ENCODE data around the gene HYLS1.

The HYLS1 gene

DNA sequence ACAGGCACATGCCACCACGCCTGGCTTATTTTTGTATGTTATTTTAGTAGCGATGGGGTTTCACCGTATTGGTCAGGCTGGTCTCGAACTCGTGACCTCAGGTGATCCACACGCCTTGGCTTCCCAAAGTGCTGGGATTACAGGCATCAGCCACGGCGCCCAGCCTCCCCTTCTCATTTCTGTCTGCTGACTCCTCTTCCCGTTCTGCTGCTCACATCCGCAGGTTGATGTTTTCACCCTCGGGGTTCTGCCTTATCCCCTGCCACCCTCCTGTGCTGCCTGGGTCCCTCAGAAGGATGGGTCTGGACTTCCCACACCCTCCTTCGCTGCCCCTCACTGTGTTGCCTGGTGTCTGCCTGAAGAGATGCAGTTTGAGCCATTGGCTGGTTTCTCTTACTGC lies 39.2 kb downstream of the HYLS1 start:
- TF ChIP-seq, protein P1, sequence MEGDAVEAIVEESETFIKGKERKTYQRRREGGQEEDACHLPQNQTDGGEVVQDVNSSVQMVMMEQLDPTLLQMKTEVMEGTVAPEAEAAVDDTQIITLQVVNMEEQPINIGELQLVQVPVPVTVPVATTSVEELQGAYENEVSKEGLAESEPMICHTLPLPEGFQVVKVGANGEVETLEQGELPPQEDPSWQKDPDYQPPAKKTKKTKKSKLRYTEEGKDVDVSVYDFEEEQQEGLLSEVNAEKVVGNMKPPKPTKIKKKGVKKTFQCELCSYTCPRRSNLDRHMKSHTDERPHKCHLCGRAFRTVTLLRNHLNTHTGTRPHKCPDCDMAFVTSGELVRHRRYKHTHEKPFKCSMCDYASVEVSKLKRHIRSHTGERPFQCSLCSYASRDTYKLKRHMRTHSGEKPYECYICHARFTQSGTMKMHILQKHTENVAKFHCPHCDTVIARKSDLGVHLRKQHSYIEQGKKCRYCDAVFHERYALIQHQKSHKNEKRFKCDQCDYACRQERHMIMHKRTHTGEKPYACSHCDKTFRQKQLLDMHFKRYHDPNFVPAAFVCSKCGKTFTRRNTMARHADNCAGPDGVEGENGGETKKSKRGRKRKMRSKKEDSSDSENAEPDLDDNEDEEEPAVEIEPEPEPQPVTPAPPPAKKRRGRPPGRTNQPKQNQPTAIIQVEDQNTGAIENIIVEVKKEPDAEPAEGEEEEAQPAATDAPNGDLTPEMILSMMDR (IDR thresholded peaks at IDR 0.05; ENCODE audit: low read length, missing control alignments): no peak
- no peak for DNase-seq (ENCODE audit: low read depth)
- no peak overlapping the region for H3K4me3 ChIP-seq (replicated peaks; ENCODE audit: low read depth, low read length)

DNA sequence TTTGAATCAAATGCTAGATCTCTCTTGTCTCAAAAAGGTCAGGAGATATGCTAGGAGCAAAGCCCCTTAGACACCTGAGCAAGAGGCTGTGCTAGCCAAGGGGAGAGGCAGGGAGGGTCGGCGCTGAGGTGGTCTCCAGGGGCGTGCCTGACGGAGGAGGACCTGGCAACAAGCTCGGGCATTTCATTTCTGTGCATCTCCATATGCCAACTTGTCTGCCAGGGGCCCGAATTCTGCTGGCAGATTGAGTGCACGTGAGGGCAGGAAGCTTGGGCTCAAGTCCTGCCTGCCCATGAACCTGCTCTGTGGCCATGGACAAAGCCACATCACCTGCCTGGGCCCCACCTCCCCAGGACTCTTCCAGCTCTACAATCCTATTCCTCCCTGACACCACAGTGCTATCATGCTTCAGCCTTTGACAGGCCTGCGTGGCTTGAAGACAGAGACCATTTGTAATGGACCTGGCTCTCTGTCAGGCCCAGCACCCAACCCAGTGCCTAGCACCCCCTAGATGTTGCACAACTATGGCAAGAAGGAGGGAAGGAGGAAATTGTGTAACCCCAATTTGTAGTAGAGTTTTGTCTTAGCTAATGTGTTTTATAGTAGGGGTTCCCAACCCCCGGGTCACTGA lies 42.1 kb downstream of the HYLS1 start:
- TF ChIP-seq, protein P1 (IDR thresholded peaks at IDR 0.05; ENCODE audit: low read length, missing control alignments): no peak
- no peak for DNase-seq (ENCODE audit: low read depth)
- H3K4me3 ChIP-seq (replicated peaks; ENCODE audit: low read depth, low read length): no peak overlapping the region

DNA sequence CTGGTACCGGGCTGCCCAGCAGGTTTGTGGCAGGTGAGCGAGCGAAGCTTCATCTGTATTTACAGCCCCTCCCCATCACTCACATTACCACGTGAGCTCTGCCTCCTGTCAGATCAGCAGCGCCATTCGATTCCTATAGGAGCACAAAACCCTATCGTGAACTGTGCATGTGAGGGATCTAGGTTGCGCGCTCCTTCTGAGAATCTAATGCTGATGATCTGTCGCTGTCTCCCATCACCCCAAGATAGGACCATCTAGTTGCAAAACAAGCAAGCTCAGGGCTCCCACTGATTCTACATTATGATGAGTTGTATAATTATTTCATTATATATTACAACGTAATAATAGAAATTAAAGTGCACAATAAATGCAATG lies 42.6 kb downstream of the HYLS1 start:
- H3K4me3 ChIP-seq (replicated peaks; ENCODE audit: low read depth, low read length): no peak overlapping the region
- TF ChIP-seq, protein P1 (IDR thresholded peaks at IDR 0.05; ENCODE audit: low read length, missing control alignments): no peak
- no peak for DNase-seq (ENCODE audit: low read depth)

DNA sequence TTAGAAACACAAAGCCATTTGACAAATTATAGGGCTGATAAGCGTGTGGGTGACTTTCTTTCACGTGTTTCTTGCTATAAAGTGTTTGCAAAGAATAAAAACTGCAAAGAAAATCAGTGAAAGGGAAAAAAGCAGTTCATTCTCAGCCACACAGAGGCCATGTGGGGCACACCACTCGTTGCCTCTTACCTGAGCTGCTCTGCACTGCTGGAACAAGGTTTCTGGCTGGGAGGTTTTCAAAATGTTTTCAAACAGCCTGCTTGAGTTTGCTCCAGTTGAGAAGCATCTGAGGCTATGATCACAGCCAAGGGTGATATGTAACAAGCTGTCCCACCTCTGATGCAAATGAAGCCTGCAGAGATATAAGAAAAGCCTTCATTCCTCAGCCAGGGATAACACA lies 43.6 kb downstream of the HYLS1 start:
- no peak for DNase-seq (ENCODE audit: low read depth)
- TF ChIP-seq, protein P1 (IDR thresholded peaks at IDR 0.05; ENCODE audit: low read length, missing control alignments): no peak

DNA sequence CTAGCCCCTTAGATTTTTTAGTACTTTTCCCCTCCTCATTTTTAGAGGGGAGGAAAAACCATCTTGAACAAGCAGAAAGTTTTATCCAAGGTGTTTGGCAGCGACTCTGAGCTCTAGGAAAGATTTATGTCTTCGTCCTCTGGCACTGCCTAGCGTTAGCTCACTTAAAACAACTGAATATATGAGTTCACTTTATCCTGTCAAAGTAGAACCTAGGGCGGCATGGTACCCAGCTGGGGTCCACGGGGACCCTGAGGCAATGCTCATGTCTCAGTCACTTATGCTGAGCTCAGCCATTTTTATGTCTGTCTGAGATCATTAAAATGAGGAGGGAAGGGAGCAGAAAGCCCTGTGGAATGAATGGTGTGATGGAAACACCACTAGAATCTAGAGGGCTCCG lies 44.2 kb downstream of the HYLS1 start:
- H3K4me3 ChIP-seq (replicated peaks; ENCODE audit: low read depth, low read length): no peak overlapping the region
- DNase-seq (ENCODE audit: low read depth): no peak
- TF ChIP-seq, protein P1 (IDR thresholded peaks at IDR 0.05; ENCODE audit: low read length, missing control alignments): no peak

More for the DNA sequence above, 43.6 kb downstream of the HYLS1 start:
- H3K4me3 ChIP-seq (replicated peaks; ENCODE audit: low read depth, low read length): no peak overlapping the region

DNA sequence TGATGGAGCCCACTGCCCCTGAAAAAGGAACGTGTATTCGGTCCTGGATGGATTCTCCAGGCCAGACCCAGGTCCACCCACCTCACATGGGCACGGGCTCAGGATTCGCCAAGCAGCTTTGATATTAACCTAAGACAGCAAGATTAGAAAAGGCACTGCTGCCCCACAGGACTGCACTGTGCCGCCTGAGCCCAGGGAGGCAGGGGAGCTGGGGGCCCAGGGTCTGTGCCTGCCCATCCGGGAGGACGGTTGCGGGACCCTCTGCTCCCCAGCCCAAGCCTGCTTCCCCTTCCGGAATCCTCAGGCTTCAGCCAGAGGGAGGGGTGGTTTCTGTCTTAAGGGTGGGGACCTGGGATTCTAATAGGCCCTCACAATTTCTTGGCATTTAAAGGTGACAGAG lies 44.8 kb downstream of the HYLS1 start:
- TF ChIP-seq, protein P1 (IDR thresholded peaks at IDR 0.05; ENCODE audit: low read length, missing control alignments): no peak

More for the DNA sequence above, 44.8 kb downstream of the HYLS1 start:
- H3K4me3 ChIP-seq (replicated peaks; ENCODE audit: low read depth, low read length): no peak overlapping the region
- no peak for DNase-seq (ENCODE audit: low read depth)
